ENCODE results near the gene MN1. TPM values are rescaled to one million over a fixed set of nuclear protein-coding genes. Genes with fewer than 3 reads are reported as not detected.

Gene MN1
- polyA plus RNA-seq, 3 donors = 0.06 to 0.38 (median 0.29) TPM

DNA sequence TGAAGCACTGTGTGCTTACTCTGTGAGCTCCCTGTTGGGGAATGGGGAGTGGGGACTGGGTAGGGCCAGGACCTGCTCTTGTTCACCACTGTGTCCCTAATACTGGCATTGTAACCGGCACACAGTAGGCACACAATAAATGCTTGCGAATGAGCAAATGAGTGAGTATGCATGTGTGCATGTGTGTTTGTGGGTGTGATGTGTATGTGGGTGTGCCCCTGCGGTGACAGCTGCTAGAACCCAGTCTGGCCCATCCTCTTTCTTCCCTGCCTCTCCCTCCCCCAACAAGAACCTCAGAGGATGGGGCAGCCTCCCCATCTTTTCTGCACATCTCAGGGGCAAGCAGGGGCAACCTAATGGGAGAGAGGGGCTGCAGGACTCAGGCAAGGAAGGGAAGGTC lies 90.5 kb downstream of the MN1 start:
- intact Hi-C loops (cut with micrococcal nuclease) = no loop called here
- peak overlapping the region in 1 of 7 donors; percentile 55 for H3K27ac Mint-ChIP-seq
- Histone ChIP-seq H3K9ac (ENCODE audit: insufficient read depth, low read length, poor library complexity, severe bottlenecking) (no peak overlapping the region), H3K9me3 (replicated peaks in 1 of 2; ENCODE audit: control insufficient read depth in 1 of 2, insufficient read depth in 1 of 2, low read length in 2 of 2) (peaks cover under 1 to 2% of the 10 kb centered on the region in 2 donors), H3K4me2 (replicated peaks; ENCODE audit: extremely low read depth, low read length, poor library complexity, severe bottlenecking) (no peak overlapping the region), H4K20me1 (ENCODE audit: insufficient read depth, low read length) (no peaks in the 10 kb centered on the region), H3K27me3 (ENCODE audit: control insufficient read depth in 2 of 2, insufficient read depth in 2 of 2, low read length in 2 of 2) (no peaks in the 10 kb centered on the region), H3K27ac (ENCODE audit: low read depth in 1 of 2, low read length in 2 of 2) (no peak overlapping the region), H3K79me2 (ENCODE audit: insufficient read depth, low read length) (no peaks in the 10 kb centered on the region), H2AFZ (ENCODE audit: insufficient read depth, low read depth, low read length, poor library complexity, severe bottlenecking) (no peak overlapping the region), H3K4me1 (ENCODE audit: control insufficient read depth in 1 of 2, insufficient read depth in 2 of 2, low read length in 2 of 2) (no peaks in the 10 kb centered on the region), H3K4me3 (replicated peaks in 1 of 3; ENCODE audit: low read depth in 2 of 3, low read length in 3 of 3) (no peak overlapping the region), H3K36me3 (replicated peaks in 1 of 2; ENCODE audit: control insufficient read depth in 1 of 2, insufficient read depth in 2 of 2, low read length in 2 of 2) (no peaks in the 10 kb centered on the region)
- peaks cover 0 to 5% (median 0%) of the 10 kb centered on the region in 3 donors for H3K27me3 Mint-ChIP-seq (ENCODE audit: low read depth in 3 of 3)
- no peak overlapping the region for H3K4me3 Mint-ChIP-seq
- TF ChIP-seq, protein P1, sequence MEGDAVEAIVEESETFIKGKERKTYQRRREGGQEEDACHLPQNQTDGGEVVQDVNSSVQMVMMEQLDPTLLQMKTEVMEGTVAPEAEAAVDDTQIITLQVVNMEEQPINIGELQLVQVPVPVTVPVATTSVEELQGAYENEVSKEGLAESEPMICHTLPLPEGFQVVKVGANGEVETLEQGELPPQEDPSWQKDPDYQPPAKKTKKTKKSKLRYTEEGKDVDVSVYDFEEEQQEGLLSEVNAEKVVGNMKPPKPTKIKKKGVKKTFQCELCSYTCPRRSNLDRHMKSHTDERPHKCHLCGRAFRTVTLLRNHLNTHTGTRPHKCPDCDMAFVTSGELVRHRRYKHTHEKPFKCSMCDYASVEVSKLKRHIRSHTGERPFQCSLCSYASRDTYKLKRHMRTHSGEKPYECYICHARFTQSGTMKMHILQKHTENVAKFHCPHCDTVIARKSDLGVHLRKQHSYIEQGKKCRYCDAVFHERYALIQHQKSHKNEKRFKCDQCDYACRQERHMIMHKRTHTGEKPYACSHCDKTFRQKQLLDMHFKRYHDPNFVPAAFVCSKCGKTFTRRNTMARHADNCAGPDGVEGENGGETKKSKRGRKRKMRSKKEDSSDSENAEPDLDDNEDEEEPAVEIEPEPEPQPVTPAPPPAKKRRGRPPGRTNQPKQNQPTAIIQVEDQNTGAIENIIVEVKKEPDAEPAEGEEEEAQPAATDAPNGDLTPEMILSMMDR (IDR thresholded peaks at IDR 0.05) = no peak
- 100% methylated on average over 1 of the region's 3 CpGs for WGBS (ENCODE audit: insufficient coverage)
- H3K4me1 Mint-ChIP-seq = peaks cover 19% of the 10 kb centered on the region
- DNase-seq = no peak
- no peaks in the 10 kb centered on the region for H3K36me3 Mint-ChIP-seq
- H3K9me3 Mint-ChIP-seq = peaks cover 0 to 9% (median 2%) of the 10 kb centered on the region in 7 donors

DNA sequence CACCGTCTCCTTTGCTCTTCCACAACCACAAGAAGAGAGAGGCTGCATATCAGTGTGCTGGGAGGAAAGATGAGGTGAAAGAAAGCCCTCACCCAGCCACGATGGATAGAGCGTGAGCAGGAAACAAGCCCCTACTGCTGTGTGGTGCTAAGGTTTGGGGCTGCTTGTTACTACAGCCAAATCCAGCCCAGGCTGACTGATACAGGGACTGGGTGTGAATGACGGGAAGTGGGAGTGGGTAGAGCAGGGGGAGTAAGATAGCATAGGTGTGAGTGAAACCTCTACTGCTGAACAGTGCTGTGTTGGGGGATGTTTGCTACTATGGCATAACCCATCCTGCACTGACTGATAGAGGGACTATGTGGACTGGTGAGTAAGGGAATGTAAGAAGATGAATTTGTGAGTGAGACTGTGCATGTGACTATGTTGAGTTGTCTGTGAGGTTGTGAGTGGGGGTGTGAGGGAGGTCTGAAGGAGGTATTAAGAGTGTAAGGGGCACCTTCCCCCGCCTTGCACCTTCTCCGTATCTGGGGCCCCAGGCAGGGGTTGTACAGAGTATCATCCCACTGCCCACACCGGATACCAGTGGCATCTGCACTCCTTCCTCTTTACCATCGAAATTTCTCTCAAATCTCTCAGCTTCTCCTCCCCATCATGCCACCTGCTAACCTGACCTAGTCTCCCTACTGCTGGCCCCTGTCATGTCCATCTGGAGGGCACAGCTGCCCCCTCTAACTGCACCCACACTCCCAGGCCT lies 91.5 kb downstream of the MN1 start:
- peak overlapping the region in 4 of 7 donors; percentile 60 to 72 (median 69) for H3K27ac Mint-ChIP-seq

More for the DNA sequence above, 91.5 kb downstream of the MN1 start:
- peaks cover 15% of the 10 kb centered on the region for H3K4me1 Mint-ChIP-seq
- Histone ChIP-seq H3K4me2 (replicated peaks; ENCODE audit: extremely low read depth, low read length, poor library complexity, severe bottlenecking) (no peak overlapping the region), H2AFZ (ENCODE audit: insufficient read depth, low read depth, low read length, poor library complexity, severe bottlenecking) (no peak overlapping the region), H4K20me1 (ENCODE audit: insufficient read depth, low read length) (no peaks in the 10 kb centered on the region), H3K27me3 (ENCODE audit: control insufficient read depth in 2 of 2, insufficient read depth in 2 of 2, low read length in 2 of 2) (no peaks in the 10 kb centered on the region), H3K9ac (ENCODE audit: insufficient read depth, low read length, poor library complexity, severe bottlenecking) (no peak overlapping the region), H3K36me3 (replicated peaks in 1 of 2; ENCODE audit: control insufficient read depth in 1 of 2, insufficient read depth in 2 of 2, low read length in 2 of 2) (no peaks in the 10 kb centered on the region), H3K9me3 (replicated peaks in 1 of 2; ENCODE audit: control insufficient read depth in 1 of 2, insufficient read depth in 1 of 2, low read length in 2 of 2) (no peaks in the 10 kb centered on the region), H3K79me2 (ENCODE audit: insufficient read depth, low read length) (no peaks in the 10 kb centered on the region), H3K4me3 (replicated peaks in 1 of 3; ENCODE audit: low read depth in 2 of 3, low read length in 3 of 3) (no peak overlapping the region), H3K4me1 (ENCODE audit: control insufficient read depth in 1 of 2, insufficient read depth in 2 of 2, low read length in 2 of 2) (no peaks in the 10 kb centered on the region), H3K27ac (ENCODE audit: low read depth in 1 of 2, low read length in 2 of 2) (no peak overlapping the region)
- WGBS (ENCODE audit: insufficient coverage) = 43% methylated on average over 5 of the region's 8 CpGs
- H3K4me3 Mint-ChIP-seq = no peak overlapping the region
- peaks cover 0 to 5% (median 0%) of the 10 kb centered on the region in 3 donors for H3K27me3 Mint-ChIP-seq (ENCODE audit: low read depth in 3 of 3)
- H3K9me3 Mint-ChIP-seq = peaks cover 0 to 12% (median 3%) of the 10 kb centered on the region in 7 donors
- intact Hi-C loops (cut with micrococcal nuclease) = no loop called here
- no peaks in the 10 kb centered on the region for H3K36me3 Mint-ChIP-seq
- TF ChIP-seq, protein P1 (IDR thresholded peaks at IDR 0.05) = no peak
- DNase-seq = no peak

Data from CD14-positive monocyte (primary cell).